GM12872 (cell line): ENCODE results near the gene OTP.

Experiments used
- TF ChIP-seq, protein P1 (sequence below): IDR thresholded peaks from 3 replicates; pipeline ENCODE4 v1.5.1; 2011; ENCODE audit warnings: low read depth, mild to moderate bottlenecking, low read length, moderate library complexity; ENCODE audit not compliant: insufficient read depth

OTP gene

DNA sequence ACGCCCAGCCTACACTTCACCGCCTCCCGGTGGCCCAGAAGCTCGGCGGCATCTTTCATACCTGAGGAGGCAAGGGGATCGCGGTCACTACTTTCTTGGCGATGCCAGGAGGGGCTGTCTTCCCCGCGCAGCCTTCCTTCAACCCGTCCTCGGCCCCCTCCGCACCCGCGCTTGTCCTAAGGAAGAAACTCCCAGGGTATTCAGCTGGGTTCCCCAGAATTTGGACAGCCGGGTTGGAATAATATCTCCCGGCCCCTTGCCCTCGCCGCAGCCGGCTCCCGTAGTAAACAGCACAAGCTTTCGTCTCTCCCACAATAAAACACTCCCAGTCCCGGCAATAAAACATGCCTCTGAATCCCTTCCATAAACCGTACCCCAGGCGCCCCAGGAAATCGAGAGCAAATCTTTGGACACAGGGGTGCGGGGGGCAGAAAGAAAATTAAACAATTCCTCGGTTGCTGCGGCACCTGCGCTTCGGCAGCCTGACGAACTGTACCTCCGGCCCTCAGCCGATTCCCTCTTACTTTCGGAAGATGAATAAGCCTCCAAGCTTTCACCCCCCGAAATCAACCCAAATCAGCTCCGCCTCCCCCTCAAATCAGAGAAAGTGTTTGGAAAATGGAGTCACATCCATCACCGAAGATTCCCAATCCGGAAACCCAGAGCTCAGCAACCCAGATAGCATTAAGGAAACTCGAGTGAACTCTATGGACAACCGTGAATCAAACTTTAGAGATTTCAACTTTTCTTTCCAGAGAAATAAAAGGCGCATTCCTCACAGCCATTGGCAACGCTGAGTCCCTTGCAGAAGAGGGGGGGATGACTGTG, 1.1 kb downstream of the OTP start:
- TF ChIP-seq, protein P1, sequence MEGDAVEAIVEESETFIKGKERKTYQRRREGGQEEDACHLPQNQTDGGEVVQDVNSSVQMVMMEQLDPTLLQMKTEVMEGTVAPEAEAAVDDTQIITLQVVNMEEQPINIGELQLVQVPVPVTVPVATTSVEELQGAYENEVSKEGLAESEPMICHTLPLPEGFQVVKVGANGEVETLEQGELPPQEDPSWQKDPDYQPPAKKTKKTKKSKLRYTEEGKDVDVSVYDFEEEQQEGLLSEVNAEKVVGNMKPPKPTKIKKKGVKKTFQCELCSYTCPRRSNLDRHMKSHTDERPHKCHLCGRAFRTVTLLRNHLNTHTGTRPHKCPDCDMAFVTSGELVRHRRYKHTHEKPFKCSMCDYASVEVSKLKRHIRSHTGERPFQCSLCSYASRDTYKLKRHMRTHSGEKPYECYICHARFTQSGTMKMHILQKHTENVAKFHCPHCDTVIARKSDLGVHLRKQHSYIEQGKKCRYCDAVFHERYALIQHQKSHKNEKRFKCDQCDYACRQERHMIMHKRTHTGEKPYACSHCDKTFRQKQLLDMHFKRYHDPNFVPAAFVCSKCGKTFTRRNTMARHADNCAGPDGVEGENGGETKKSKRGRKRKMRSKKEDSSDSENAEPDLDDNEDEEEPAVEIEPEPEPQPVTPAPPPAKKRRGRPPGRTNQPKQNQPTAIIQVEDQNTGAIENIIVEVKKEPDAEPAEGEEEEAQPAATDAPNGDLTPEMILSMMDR, result no peak

DNA sequence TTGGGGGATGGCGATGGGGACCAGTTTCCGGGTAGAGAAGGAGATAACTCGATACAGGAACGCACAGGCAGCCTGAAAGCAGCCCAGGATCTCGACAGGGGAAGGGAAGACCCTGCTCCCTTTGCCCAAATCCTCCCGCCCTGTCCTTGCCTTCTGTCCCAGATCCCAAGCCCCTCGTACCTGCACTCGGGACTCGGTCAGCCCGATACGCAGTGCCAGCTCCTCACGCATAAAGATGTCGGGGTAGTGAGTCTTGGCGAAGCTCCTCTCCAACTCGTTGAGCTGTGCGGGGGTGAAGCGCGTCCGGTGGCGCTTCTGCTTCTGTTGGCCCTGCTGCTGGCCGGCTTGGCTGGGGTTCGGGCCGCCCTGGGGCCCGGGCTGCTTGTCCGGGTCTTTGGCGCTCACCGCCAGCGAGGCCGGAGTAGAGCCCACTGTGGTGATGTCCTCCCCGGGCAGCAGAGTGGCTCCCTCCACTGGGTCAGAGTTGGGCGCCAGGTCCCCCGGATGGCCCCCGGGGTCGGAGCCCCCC, 1.8 kb downstream of the OTP start:
- TF ChIP-seq, protein P1, result no peak

DNA sequence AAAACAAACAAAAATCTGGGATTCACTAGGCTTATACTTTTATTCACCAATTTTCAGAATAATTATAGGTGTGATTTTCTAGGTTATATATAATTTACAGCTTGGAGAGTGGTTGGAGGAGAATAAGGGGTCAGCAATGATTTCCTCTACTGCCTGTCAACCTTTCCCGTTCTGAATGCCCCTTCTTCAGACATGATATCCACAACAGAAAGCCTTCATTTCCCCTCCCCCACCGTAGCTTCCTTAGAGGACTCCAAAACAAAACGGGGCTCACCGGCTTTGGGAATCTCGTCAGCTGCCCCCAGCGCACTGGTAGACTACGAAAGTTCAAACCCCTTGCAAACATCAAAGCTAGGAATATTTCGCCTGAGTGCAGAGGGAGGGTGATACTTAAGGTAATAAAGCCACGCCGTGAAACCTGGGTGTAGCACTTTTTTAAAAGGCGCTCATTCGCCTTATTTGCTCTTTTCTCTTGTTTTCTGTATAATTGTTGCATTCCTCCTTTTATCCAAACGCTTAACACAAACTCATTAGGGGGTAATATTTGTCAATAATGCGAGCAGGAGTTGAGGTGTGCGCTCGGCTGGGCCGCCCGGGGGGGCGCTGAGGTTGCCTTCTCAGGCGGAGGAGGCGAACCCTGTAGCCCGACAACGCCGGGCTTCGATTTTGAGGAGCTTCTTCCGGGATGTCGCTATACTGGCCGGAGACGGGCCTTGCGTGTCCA, 2.4 kb downstream of the OTP start:
- TF ChIP-seq, protein P1, result no peak

DNA sequence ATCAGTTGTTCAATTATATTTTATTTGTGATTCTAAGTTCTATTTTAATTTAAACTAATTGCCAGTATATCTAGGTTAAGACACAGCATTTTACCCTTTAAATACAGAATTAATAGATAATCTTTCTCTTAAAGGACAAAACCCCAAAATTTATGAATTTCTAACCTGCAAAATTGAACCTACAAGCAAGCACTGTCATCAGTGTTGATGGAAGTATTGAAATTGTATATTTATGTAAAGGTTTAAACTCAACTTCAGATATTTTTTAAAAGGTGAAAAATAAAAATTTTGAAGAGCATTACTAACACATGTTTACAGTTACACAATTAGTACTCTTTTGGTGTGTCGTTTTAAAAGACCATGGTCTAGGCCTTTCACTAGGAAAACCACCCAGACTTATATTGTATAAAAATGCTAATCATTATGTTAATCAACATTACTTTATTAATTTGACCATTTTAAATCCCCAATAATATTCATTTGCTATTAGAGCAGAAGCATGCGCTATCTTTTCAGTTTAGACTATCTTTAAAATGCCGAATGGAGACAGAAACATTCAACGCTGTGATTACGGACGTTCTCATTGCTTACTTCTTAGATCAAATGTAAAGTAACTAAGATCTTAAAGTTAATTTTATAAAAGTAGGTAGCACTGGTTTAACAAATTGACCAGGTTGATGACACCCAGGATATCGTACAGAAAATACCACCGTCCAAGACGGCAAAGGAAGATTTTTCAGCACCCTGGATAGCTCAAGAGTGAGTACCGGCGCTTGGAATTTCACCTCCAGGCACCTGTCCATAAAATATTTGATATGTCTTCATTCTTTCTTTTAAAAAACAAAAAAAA, 3.2 kb downstream of the OTP start:
- TF ChIP-seq, protein P1, result no peak

DNA sequence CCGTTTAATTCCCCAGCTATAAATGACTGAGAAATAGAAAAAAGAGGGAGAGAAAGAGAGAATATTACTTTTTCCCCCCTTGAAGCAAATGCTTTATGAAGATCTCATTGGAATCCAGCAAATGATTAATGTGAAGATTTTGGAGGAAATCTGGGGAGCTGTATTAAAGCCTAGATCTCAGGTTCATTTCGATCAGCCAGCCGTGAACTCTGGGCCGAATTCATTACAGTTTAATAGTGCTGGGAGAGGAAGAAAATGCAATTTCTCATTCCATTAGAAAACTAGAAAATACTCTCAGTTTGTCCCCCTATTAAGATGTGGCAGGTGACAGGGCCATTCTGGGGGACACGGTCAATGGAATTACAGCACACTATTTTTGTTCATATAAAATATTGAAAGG, 4.8 kb downstream of the OTP start:
- TF ChIP-seq, protein P1, result no peak

DNA sequence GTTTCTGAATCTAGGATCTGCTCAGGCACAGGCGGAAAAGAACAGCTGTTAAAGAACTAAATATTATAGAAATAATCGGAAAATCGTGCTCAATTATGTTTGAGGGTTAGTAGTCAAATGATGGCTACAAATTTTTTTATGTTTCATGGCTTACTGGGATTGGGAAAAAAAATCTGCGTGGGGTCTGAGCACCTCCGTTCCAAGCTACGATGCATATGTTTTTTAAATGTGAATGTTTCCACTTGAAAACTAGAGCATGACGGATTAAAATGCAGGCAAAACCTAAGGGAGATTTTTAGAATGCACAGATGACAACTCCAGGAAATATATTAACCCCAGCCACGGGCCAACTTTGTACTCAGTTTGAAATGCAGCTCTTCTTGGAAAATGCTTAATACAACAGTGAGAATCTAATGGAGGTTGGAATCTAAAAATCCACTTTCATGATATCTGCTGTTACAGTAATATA, 5.3 kb downstream of the OTP start:
- TF ChIP-seq, protein P1, result no peak
